Transverse colon (tissue), 4 donors: ENCODE data around the gene COIL. TPM values are rescaled to one million over a fixed set of nuclear protein-coding genes. Genes with fewer than 3 reads are reported as not detected.

Experiments
- DNase-seq: peaks from one replicate; pipeline ENCODE4 v3.0.0-alpha.2; 2019
- H3K27ac ChIP-seq, 4 donors: fragments of 200-600 bp; sonication (generic); 2 replicates each; pipeline ENCODE4 v1.5.1; 2016 to 2018; ENCODE audit warnings: inconsistent platforms in 4 of 4
- H3K27me3 ChIP-seq: fragments of 200-600 bp; sonication (generic); 2 replicates; pipeline ENCODE4 v1.5.1; 2017; ENCODE audit warnings: inconsistent platforms
- H3K36me3 ChIP-seq, 4 donors: fragments of 200-600 bp; sonication (generic); 2 replicates each; pipeline ENCODE4 v1.5.1; 2017 to 2019; ENCODE audit warnings: inconsistent platforms in 4 of 4
- H3K4me1 ChIP-seq, 4 donors: fragments of 200-600 bp; sonication (generic); 2 replicates each; pipeline ENCODE4 v1.5.1; 2017 to 2020; ENCODE audit warnings: inconsistent platforms in 4 of 4
- H3K4me3 ChIP-seq, 4 donors: fragments of 200-600 bp; sonication (generic); 1 replicate in 1 of 4; 2 replicates in 3 of 4; pipeline versions ENCODE4 v1.5.1 to v1.6.1; 2017 to 2019; ENCODE audit warnings: inconsistent platforms in 4 of 4
- H3K9me3 ChIP-seq, 2 donors: fragments of 200-600 bp; sonication (generic); 2 replicates each; pipeline ENCODE4 v1.5.1; 2017 to 2019; ENCODE audit warnings: inconsistent platforms in 2 of 2
- EP300 ChIP-seq: sonication (generic); formaldehyde crosslinking; IDR thresholded peaks from one replicate; pipeline ENCODE4 v1.6.1; 2017; ENCODE audit warnings: antibody characterized with exemption, low read depth
- POLR2A ChIP-seq: fragments of 450-650 bp; IDR thresholded peaks from one replicate; pipeline ENCODE4 v1.6.1; 2016; ENCODE audit warnings: antibody characterized with exemption, mild to moderate bottlenecking, moderate library complexity
- POLR2AphosphoS5 ChIP-seq, 3 donors: sonication (generic); formaldehyde crosslinking; IDR thresholded peaks; one replicate each; pipeline ENCODE4 v1.6.1; 2016; ENCODE audit warnings: antibody characterized with exemption in 3 of 3
- WGBS, 2 donors: methylation state at CpG; one replicate each; pipeline ENCODE4 v1.1.5; 2018; ENCODE audit warnings: low coverage in 1 of 2; 5-methylcytosine and 5-hydroxymethylcytosine counted together
- in situ Hi-C, 4 donors: fragments of 200-750 bp; cut with MboI; loops; one replicate each; pipeline versions ENCODE4 v1.15.0 to v1.15.1; 2017; ENCODE audit warnings: low sequenced_read_pairs in 3 of 4, low pct_ligation_motif_present in 1 of 4, low pct_unique_long_range_greater_than_20kb in 1 of 4
- intact Hi-C: fragments of 100-400 bp; cut with DNase I; formaldehyde crosslinking; loops from one replicate; pipeline ENCODE4 v1.15.1; 2023; ENCODE audit warnings: low total_unique reads
- total RNA-seq, 4 donors: library from RNA; depleted of rRNA; stranded (reverse); fragments of >200 nt; gene quantifications; one replicate each; pipeline ENCODE4 v1.1.0, GENCODE V29; 2016
- TF ChIP-seq, protein P1 (sequence below), 5 experiments: fragments of 200-600 bp in 3 of 5; fragments of 450-650 bp in 2 of 5; sonication (generic) in 3 of 5; IDR thresholded peaks; 1 replicate in 2 of 5; 2 replicates in 3 of 5; pipeline ENCODE4 v1.5.1; 2016 to 2017; ENCODE audit warnings: antibody characterized with exemption in 5 of 5, inconsistent platforms in 3 of 5, mild to moderate bottlenecking in 2 of 5, moderate library complexity in 1 of 5

Gene COIL
- total RNA-seq, 4 donors from 2014 or later: 1.5 to 12.2 (median 8.2) TPM

DNA sequence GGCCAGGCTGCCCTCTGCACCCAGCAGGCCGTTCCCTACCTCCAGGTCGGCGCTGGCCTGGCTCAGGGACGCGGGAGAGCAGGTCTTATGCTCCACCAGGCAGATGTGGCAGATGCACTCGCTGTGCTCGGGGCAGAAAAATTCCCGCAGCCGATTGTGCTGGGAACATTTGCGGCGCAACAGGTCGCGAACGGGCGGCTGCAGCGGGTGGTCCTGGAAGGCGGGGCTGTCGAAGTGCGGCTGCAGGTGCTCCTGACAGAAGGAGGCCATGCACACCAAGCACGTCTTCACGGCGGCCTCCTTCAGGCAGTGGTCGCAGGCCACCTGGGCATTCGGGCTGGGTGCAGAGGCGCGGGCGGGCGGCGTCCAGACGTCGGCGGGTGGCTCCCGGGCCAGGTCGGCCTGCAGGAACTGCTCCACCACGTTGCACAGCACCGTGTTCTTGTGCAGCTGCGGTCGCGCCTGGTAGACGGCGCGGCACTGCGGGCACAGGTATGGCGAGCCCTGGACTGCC lies 47.4 kb downstream of the COIL start:
- Histone ChIP-seq H3K9me3 (no peaks in the 10 kb centered on the region), H3K4me1 (peaks cover 12 to 67% (median 48%) of the 10 kb centered on the region in 4 donors), H3K4me3 (peak overlapping the region; percentile 59 to 80 (median 76)), H3K36me3 (no peaks in the 10 kb centered on the region), H3K27me3 (no peaks in the 10 kb centered on the region), H3K27ac (peak overlapping the region; percentile 91 to 98 (median 94))
- intact Hi-C loops (no loop called here), in situ Hi-C loops (no loop called here)
- DNase-seq: no peak
- WGBS, 2 donors: 0% methylated on average over 41 of the region's 44 CpGs; no CpG with 5 or more reads in 1 of the 2 donors
- TF ChIP-seq POLR2A: no peak
- TF ChIP-seq, protein P1, sequence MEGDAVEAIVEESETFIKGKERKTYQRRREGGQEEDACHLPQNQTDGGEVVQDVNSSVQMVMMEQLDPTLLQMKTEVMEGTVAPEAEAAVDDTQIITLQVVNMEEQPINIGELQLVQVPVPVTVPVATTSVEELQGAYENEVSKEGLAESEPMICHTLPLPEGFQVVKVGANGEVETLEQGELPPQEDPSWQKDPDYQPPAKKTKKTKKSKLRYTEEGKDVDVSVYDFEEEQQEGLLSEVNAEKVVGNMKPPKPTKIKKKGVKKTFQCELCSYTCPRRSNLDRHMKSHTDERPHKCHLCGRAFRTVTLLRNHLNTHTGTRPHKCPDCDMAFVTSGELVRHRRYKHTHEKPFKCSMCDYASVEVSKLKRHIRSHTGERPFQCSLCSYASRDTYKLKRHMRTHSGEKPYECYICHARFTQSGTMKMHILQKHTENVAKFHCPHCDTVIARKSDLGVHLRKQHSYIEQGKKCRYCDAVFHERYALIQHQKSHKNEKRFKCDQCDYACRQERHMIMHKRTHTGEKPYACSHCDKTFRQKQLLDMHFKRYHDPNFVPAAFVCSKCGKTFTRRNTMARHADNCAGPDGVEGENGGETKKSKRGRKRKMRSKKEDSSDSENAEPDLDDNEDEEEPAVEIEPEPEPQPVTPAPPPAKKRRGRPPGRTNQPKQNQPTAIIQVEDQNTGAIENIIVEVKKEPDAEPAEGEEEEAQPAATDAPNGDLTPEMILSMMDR (IDR thresholded peaks at IDR 0.05): no peak
- no peak for TF ChIP-seq EP300

DNA sequence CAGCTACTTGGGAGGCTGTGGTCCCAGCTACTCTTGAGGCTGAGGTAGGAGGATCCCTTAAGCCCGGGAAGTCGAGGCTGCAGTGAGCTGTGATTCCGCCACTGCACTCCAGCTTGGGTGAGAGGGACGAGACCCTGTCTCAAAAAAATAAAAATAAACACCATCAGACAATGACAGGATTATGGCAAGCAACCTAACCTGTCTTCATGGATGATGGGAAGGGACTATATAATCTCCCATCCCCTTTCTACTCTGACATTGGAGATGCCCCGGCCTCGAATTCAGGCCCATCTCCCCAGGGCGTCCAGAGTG lies 47.9 kb downstream of the COIL start:
- H3K9me3 ChIP-seq: no peaks in the 10 kb centered on the region
- H3K27me3 ChIP-seq: no peaks in the 10 kb centered on the region
- no peak for DNase-seq
- H3K36me3 ChIP-seq: peaks cover 0 to 3% (median 0%) of the 10 kb centered on the region in 4 donors
- intact Hi-C loops: no loop called here
- peak overlapping the region; percentile 59 to 80 (median 76) for H3K4me3 ChIP-seq
- peaks cover 12 to 68% (median 49%) of the 10 kb centered on the region in 4 donors for H3K4me1 ChIP-seq
- TF ChIP-seq, protein P1 (IDR thresholded peaks at IDR 0.05): no peak
- no peak for TF ChIP-seq EP300
- no peak for TF ChIP-seq POLR2A
- TF ChIP-seq POLR2AphosphoS5 (IDR thresholded peaks at IDR 0.05): no peak
- in situ Hi-C loops: no loop called here
- H3K27ac ChIP-seq: peak overlapping the region; percentile 91 to 98 (median 94)
- WGBS, 2 donors: 0 to 12% methylated on average over 2 to 7 of the region's 7 CpGs

DNA sequence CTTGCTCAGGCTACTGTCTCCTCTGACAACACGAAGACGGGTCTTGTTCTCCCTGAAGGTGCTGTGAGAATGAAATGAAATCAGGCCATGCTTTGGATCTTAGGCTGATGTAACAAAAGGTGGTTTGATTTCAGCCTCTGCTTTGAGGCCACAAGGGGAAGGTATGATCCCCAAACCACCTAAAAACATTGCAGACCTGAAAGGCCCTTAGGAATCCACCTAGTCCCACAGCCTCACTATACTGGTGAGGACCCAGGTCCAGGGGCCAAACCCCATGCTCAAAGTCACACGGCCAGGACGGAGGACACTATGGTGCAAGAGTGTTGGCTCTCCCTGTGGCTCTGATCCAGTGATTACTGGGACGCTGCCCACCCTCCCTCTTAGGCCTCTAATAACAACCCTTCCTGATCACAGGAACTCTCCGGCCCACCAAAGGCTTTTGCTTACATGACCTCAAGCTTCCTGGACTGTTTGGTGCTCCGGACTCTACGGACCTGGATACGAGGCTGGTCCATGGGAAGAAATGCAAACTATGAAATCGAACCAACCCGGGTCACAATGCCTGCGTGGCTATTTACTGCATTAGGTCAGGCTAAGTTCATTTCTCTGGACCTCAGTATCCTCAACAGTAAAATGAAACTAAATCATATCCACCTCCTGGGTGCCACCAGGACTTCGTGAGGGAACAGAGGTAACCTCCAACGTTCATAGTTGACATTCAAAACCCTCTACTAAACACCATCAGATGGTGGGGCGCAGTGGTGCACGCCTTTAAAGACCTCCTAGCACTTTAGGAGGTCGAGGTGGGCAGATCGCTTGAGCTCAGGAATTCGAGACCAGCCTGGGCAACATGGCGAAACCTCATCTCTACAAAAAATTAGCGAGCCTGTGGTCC lies 48.5 kb downstream of the COIL start:
- TF ChIP-seq POLR2A: no peak
- TF ChIP-seq EP300: no peak
- TF ChIP-seq POLR2AphosphoS5 (IDR thresholded peaks at IDR 0.05): no peak
- TF ChIP-seq, protein P1 (IDR thresholded peaks at IDR 0.05): no peak
- DNase-seq: peak; percentile 33
- peaks cover 0 to 9% (median 3%) of the 10 kb centered on the region in 4 donors for H3K36me3 ChIP-seq
- in situ Hi-C loops (no loop called here), intact Hi-C loops (no loop called here)
- 41% methylated on average over 21 of the region's 21 CpGs; no CpG with 5 or more reads in 1 of the 2 donors for WGBS, 2 donors
- H3K27ac ChIP-seq: peak overlapping the region; percentile 91 to 98 (median 94)
- H3K27me3 ChIP-seq: no peaks in the 10 kb centered on the region
- peaks cover 12 to 74% (median 49%) of the 10 kb centered on the region in 4 donors for H3K4me1 ChIP-seq
- H3K9me3 ChIP-seq: no peaks in the 10 kb centered on the region
- peak overlapping the region; percentile 59 to 80 (median 76) for H3K4me3 ChIP-seq

DNA sequence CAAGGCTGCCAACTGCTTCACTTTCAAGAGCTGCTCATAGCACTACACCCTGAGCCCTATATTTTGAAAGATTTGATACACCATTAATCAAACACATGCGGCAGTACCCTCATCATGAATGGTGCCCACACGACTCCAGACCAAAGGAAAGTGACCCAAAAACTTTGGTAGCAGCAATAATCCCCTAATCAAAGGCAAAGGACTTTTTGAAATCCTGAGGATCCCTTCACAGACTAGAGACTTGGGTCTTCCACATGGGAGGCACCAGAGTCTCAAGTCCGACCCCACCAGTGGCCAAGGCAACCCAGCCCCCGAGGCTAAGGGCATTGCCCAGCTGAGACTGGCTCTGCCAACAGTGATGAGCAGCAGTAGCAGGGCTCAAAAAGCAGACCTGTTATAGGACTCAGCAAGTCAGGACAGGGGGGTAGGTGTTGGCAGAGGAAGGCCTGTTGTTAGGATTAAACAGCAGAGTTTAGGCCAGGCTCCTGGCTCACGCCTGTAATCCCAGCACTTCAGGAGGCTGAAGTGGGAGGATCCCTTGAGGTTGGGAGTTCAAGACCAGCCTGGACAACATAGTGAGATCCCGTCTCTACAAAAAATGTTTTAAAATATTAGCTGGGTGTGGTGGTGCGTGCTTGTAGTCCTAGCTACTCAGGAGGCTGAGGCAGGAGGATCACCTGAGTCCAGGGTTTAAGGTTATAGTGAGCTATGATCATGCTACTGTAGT lies 50.2 kb downstream of the COIL start:
- in situ Hi-C loops: no loop called here
- Histone ChIP-seq H3K4me3 (peak overlapping the region in 1 of 4 donors; percentile 15), H3K9me3 (no peaks in the 10 kb centered on the region)

More for the DNA sequence above, 50.2 kb downstream of the COIL start:
- peaks cover 0 to 25% (median 10%) of the 10 kb centered on the region in 4 donors for H3K36me3 ChIP-seq
- TF ChIP-seq POLR2A (no peak), EP300 (no peak), POLR2AphosphoS5 (IDR thresholded peaks at IDR 0.05) (no peak)
- TF ChIP-seq, protein P1 (IDR thresholded peaks at IDR 0.05): no peak
- 82 to 100% methylated on average over 1 to 7 of the region's 7 CpGs for WGBS, 2 donors
- intact Hi-C loops: no loop called here
- peak overlapping the region; percentile 55 to 98 (median 92) for H3K27ac ChIP-seq
- peaks cover 10 to 62% (median 46%) of the 10 kb centered on the region in 4 donors for H3K4me1 ChIP-seq
- H3K27me3 ChIP-seq: no peaks in the 10 kb centered on the region
- no peak for DNase-seq
